MCF 10A (cell line): ENCODE data around the gene E2F1. TPM values are rescaled to one million over a fixed set of nuclear protein-coding genes. Genes with fewer than 3 reads are reported as not detected.
"Not testable (repeated sequence)": the region's sequence is repeated elsewhere in the genome, so short reads cannot be mapped to it uniquely, and the experiment has no call there.

Experiments
- BruUV-seq: library from RNA; stranded (reverse); fragments of 400-500 nt; replicated peaks from 2 replicates; lab custom pipeline; 2021; lab: Mats Ljungman, UMichigan
- CTCF ChIA-PET: fragments of 300-600 bp; sonication (Branson Sonifier 250); formaldehyde crosslinking; extraction: SDS; loops from one replicate; lab custom pipeline; 2021; ENCODE audit warnings: antibody characterized with exemption, inconsistent platforms; lab: Yijun Ruan, JAX
- POLR2A ChIA-PET: fragments of 300-600, 350-650 bp; sonication (Branson Sonifier 250); formaldehyde crosslinking; extraction: SDS; loops from one replicate; lab custom pipeline; 2020; ENCODE audit warnings: antibody characterized with exemption, inconsistent platforms; lab: Yijun Ruan, JAX
- DNase-seq: peaks from one replicate; pipeline ENCODE4 v3.0.0-alpha.2; 2018; ENCODE audit not compliant: unreplicated experiment
- H3K27ac Mint-ChIP-seq: one replicate; pipeline ENCODE4 v1.8.0; 2022; ENCODE audit warnings: mild to moderate bottlenecking, low read depth, mixed read lengths; ENCODE audit not compliant: unreplicated experiment
- H3K27me3 Mint-ChIP-seq: one replicate; pipeline ENCODE4 v1.8.0; 2022; ENCODE audit warnings: mixed read lengths; ENCODE audit not compliant: insufficient read depth, unreplicated experiment
- H3K36me3 Mint-ChIP-seq: one replicate; pipeline ENCODE4 v1.8.0; 2022; ENCODE audit warnings: mild to moderate bottlenecking, moderate library complexity, mixed read lengths; ENCODE audit not compliant: insufficient read depth, unreplicated experiment
- H3K4me1 Mint-ChIP-seq: one replicate; pipeline ENCODE4 v1.8.0; 2022; ENCODE audit warnings: mixed read lengths; ENCODE audit not compliant: insufficient read depth, unreplicated experiment
- H3K4me3 Mint-ChIP-seq: one replicate; pipeline ENCODE4 v1.8.0; 2022; ENCODE audit warnings: mild to moderate bottlenecking, moderate library complexity, mixed read lengths; ENCODE audit not compliant: unreplicated experiment
- H3K9me3 Mint-ChIP-seq: one replicate; pipeline ENCODE4 v1.8.0; 2022; ENCODE audit warnings: mixed read lengths; ENCODE audit not compliant: unreplicated experiment
- CTCF ChIP-seq: fragments of 200-600 bp; IDR thresholded peaks from one replicate; pipeline ENCODE4 v1.8.0; 2022; ENCODE audit warnings: antibody characterized with exemption, mild to moderate bottlenecking; ENCODE audit not compliant: unreplicated experiment
- intact Hi-C: fragments of 100-400 bp; cut with micrococcal nuclease; formaldehyde crosslinking; loops from 2 replicates; pipeline ENCODE4 v1.14.1; 2022
- total RNA-seq: library from RNA; stranded (reverse); gene quantifications from 2 replicates; pipeline ENCODE4 v1.2.3, GENCODE V29; 2022

The E2F1 gene
- total RNA-seq, 1 experiment from 2014 or later, result 3.7 TPM

DNA sequence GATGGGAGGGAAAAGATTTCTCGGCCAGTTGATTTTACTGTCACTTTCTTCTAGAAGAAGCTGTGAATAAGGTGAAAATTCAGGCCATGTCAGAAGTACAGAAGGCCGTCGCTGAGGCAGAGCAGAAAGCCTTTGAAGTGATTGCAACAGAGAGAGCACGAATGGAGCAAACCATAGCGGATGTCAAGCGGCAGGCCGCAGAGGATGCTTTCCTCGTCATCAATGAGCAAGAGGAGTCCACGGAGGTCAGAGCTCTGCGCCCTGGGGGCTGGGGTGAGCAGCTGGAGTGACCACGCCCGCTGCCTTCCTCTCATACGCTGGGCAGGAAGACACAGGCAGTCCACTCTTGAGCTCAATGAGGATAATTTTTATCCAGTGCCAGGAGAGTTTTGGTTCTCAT is 45.9 kb downstream of the E2F1 start:
- Mint-ChIP-seq H3K27ac (no peak overlapping the region), H3K27me3 (no peaks in the 10 kb centered on the region), H3K9me3 (no peaks in the 10 kb centered on the region), H3K4me3 (no peak overlapping the region), H3K36me3 (peaks cover 63% of the 10 kb centered on the region), H3K4me1 (no peaks in the 10 kb centered on the region)
- CTCF ChIA-PET, result interaction anchor here (0.7 to 1.1 kb wide), 2 partner anchors 13 to 227 kb away, joined by 4 read pairs; no protein-coding TSS in a partner anchor
- no peak for DNase-seq
- intact Hi-C loops, result no loop called here
- POLR2A ChIA-PET, result interaction anchor here (0.8 kb wide), 1 partner anchor 14 kb away, joined by 3 read pairs; no protein-coding TSS in a partner anchor
- no peak for TF ChIP-seq CTCF
- no TSS peak for BruUV-seq

DNA sequence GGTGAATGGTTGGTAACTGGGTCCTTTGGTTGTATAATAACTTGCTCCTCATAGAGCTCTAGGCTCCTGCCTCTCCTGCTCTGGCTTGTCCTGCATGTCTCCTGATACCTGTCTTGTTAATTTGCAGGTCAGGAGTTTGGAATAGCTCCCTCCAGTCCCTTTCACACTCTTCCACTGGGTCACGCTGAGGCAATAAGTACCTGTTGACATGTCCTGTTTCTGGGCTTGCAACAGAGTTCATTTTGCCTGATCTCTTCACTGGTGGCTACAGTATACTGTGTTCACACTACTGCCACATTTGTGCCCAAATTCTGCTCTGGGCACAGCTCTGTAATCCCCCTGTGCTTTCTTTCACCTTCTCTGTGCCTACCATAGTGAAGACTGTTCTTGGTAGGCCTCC is 49.4 kb downstream of the E2F1 start:
- ChIA-PET POLR2A (interaction anchor here (0.6 kb wide), 1 partner anchor 235 kb away, joined by 3 read pairs; the partner anchor contains the start of gene CDK5RAP1), CTCF (no interaction called here)
- intact Hi-C loops, result no loop called here
- H3K4me1 Mint-ChIP-seq, result no peaks in the 10 kb centered on the region
- no peak overlapping the region for H3K27ac Mint-ChIP-seq
- no TSS peak for BruUV-seq
- H3K27me3 Mint-ChIP-seq, result no peaks in the 10 kb centered on the region
- DNase-seq, result no peak
- no peak overlapping the region for H3K4me3 Mint-ChIP-seq
- TF ChIP-seq CTCF, result no peak
- no peaks in the 10 kb centered on the region for H3K9me3 Mint-ChIP-seq
- peaks cover 62% of the 10 kb centered on the region for H3K36me3 Mint-ChIP-seq

DNA sequence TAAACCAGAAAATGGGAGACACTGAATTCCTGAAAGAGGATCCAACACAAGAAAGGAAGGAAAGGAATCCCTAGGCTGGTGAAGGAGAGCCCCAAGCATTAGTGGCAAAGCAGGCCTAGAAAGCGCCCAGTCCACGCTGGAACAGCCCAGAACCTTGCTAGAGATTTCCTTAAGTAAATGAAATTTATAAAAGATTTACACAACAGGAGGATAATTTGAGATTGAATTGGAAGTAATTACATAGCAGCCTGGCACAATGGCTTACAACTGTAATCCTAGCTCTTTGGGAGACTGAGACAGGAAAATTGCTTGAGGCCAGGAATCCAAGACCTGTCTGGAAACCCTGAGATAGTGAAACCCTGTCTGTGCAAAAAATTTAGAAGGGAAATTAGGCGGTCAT is 50.8 kb downstream of the E2F1 start:
- no TSS peak for BruUV-seq

DNA sequence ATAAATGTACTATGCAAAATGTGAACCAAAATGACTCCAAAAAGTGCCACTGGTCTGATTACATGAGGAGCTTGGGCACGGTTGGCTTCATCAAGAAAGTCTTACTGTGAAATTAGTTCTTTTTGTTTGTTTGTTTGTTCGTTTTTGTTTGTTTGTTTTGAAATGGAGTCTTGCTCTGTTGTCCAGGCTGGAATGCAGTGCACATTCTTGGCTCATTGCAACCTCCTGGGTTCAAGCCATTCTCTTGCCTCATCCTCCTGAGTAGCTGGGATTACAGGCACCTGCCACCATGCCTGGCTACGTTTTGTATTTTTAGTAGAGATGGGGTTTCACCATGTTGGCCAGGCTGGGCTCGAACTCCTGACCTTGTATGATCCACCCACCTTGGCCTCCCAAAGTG is 54.3 kb downstream of the E2F1 start:
- CTCF ChIA-PET, BruUV-seq, H3K4me1 Mint-ChIP-seq, H3K27me3 Mint-ChIP-seq, H3K9me3 Mint-ChIP-seq, H3K27ac Mint-ChIP-seq, DNase-seq, intact Hi-C loops, H3K4me3 Mint-ChIP-seq: not testable (repeated sequence)
- H3K36me3 Mint-ChIP-seq, result peaks cover 45% of the 10 kb centered on the region
- POLR2A ChIA-PET, result interaction anchor here (0.6 to 1.2 kb wide), 3 partner anchors 12 to 32 kb away, joined by 3 read pairs; no protein-coding TSS in a partner anchor

More for the DNA sequence above, 50.8 kb downstream of the E2F1 start:
- TF ChIP-seq CTCF, result no peak
- H3K4me1 Mint-ChIP-seq, result no peaks in the 10 kb centered on the region
- intact Hi-C loops, result no loop called here
- ChIA-PET POLR2A (interaction anchor here (1.2 kb wide), 1 partner anchor 73 kb away, joined by 4 read pairs; no protein-coding TSS in a partner anchor), CTCF (interaction anchor here (0.6 to 1.5 kb wide), 3 partner anchors 32 to 1167 kb away, joined by 3 to 5 read pairs (median 4); no protein-coding TSS in a partner anchor)
- no peaks in the 10 kb centered on the region for H3K27me3 Mint-ChIP-seq
- peaks cover 57% of the 10 kb centered on the region for H3K36me3 Mint-ChIP-seq
- H3K27ac Mint-ChIP-seq, result no peak overlapping the region
- DNase-seq, result no peak
- no peak overlapping the region for H3K4me3 Mint-ChIP-seq
- no peaks in the 10 kb centered on the region for H3K9me3 Mint-ChIP-seq
